ENCODE data around the gene KCNJ15. TPM values are rescaled to one million over a fixed set of nuclear protein-coding genes. Genes with fewer than 3 reads are reported as not detected.

Gene KCNJ15
- total RNA-seq, 4 donors from 2014 or later, result 0.31 to 1.1 (median 0.81) TPM; not detected in 1

GRCh38 chr21:38334866-38335265, 78.1 kb downstream of the KCNJ15 start:
- WGBS, 2 donors (ENCODE audit: low coverage in 1 of 2), result 73% methylated on average over 3 of the region's 8 CpGs; no CpG with 5 or more reads in 1 of the 2 donors
- no peaks in the 10 kb centered on the region for H3K36me3 ChIP-seq
- TF ChIP-seq POLR2A (IDR thresholded peaks at IDR 0.05) (no peak), POLR2AphosphoS5 (IDR thresholded peaks at IDR 0.05) (no peak), EP300 (IDR thresholded peaks at IDR 0.05) (no peak), CTCF (IDR thresholded peaks at IDR 0.05) (no peak)
- no peaks in the 10 kb centered on the region for H3K9me3 ChIP-seq
- H3K4me1 ChIP-seq, result no peaks in the 10 kb centered on the region
- no peak overlapping the region for H3K4me3 ChIP-seq
- no peak for ATAC-seq
- peaks cover 8% of the 10 kb centered on the region for H3K27me3 ChIP-seq
- H3K27ac ChIP-seq, result no peak overlapping the region

DNA sequence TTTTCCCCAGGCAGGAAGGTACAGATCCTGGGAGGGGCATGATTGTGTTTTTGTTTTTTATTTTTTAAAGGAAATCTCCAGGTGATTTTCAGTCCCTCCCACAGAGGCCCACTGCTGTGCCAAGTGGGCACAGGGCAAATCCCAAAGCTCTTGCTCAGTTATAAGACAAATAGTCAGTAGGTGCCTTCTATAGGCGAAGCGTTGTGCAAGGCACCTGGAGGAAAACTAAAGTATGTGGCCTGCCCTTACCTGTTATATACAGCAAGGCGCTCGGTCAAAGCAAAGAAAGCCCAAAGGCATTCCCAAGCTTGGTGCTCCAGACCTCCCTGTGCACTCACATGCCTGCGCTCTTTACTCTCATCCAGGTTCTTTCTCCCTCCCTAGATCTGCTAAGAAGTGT, 81.0 kb downstream of the KCNJ15 start:
- Histone ChIP-seq H3K4me1 (no peaks in the 10 kb centered on the region), H3K27me3 (no peaks in the 10 kb centered on the region), H3K4me3 (no peak overlapping the region), H3K36me3 (no peaks in the 10 kb centered on the region), H3K9me3 (no peaks in the 10 kb centered on the region), H3K27ac (no peak overlapping the region)
- ATAC-seq, result no peak
- WGBS, 2 donors (ENCODE audit: low coverage in 1 of 2), result 87 to 100% methylated on average over 3 to 4 of the region's 5 CpGs
- TF ChIP-seq EP300 (IDR thresholded peaks at IDR 0.05) (no peak), CTCF (IDR thresholded peaks at IDR 0.05) (no peak), POLR2A (IDR thresholded peaks at IDR 0.05) (no peak), POLR2AphosphoS5 (IDR thresholded peaks at IDR 0.05) (no peak)

DNA sequence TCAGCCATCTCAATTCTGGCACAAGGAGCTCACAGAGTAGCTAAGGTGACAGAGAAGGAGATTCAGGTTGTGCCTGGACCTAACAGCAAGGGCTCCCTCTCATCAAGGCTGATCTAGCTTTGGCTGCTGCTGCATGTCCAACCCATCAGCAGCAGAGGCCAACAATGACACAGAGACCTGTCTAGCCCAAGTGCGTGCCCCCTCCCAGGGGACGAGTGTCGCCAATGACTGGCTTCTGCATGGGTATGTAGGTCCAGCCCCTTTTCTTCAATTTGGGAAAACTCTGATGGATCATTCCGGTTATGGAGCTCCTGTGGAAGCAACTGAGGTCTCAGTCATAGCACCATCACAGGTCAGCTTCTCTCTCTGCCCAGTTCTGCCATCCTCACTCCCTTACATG, 83.3 kb downstream of the KCNJ15 start:
- ATAC-seq, result no peak
- H3K27ac ChIP-seq, result no peak overlapping the region

DNA sequence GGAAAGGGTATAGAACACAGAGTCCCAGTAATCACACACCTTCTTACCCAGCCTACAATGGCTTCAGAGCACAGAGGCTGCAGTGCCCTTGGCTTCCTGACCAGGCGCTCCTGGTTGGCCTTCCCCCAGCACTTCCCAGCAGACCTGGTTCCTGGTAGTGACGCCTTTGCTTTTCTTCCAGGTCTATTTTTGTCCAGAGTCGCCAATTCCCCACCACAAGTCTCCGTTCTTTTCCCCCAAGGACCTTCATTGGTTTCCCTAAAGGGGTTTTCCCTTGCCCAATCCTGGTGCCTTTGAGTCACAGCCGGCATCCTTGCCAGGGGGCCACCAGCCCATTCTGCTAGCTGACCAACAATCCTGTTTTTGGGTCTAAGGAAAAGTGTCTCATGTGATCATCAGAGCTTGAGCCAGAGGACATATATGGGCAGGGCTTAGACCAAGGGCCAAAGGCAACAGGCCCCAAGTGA, 84.8 kb downstream of the KCNJ15 start:
- 67 to 75% methylated on average over 2 to 5 of the region's 5 CpGs for WGBS, 2 donors (ENCODE audit: low coverage in 1 of 2)

More for the DNA sequence above, 83.3 kb downstream of the KCNJ15 start:
- 80% methylated on average over 1 of the region's 4 CpGs; no CpG with 5 or more reads in 1 of the 2 donors for WGBS, 2 donors (ENCODE audit: low coverage in 1 of 2)
- no peak for TF ChIP-seq POLR2A (IDR thresholded peaks at IDR 0.05)
- no peak for TF ChIP-seq EP300 (IDR thresholded peaks at IDR 0.05)
- TF ChIP-seq POLR2AphosphoS5 (IDR thresholded peaks at IDR 0.05), result no peak
- TF ChIP-seq CTCF (IDR thresholded peaks at IDR 0.05), result no peak
- Histone ChIP-seq H3K9me3 (no peaks in the 10 kb centered on the region), H3K4me1 (no peaks in the 10 kb centered on the region), H3K36me3 (no peaks in the 10 kb centered on the region), H3K27me3 (peaks cover 3% of the 10 kb centered on the region), H3K4me3 (no peak overlapping the region)

More for the DNA sequence above, 84.8 kb downstream of the KCNJ15 start:
- H3K4me1 ChIP-seq, result no peaks in the 10 kb centered on the region
- ATAC-seq, result peak; percentile 25
- H3K27me3 ChIP-seq, result peaks cover 7% of the 10 kb centered on the region
- H3K36me3 ChIP-seq, result no peaks in the 10 kb centered on the region
- TF ChIP-seq EP300 (IDR thresholded peaks at IDR 0.05), result no peak
- no peak for TF ChIP-seq POLR2AphosphoS5 (IDR thresholded peaks at IDR 0.05)
- TF ChIP-seq CTCF (IDR thresholded peaks at IDR 0.05), result no peak
- no peak for TF ChIP-seq POLR2A (IDR thresholded peaks at IDR 0.05)
- H3K4me3 ChIP-seq, result no peak overlapping the region
- H3K9me3 ChIP-seq, result no peaks in the 10 kb centered on the region
- H3K27ac ChIP-seq, result no peak overlapping the region
